ENCODE measurements around the gene MUTYH. TPM values are rescaled to one million over a fixed set of nuclear protein-coding genes. Genes with fewer than 3 reads are reported as not detected.

MUTYH gene
- total RNA-seq: 9.7 and 11.3 TPM in 2 replicates

DNA sequence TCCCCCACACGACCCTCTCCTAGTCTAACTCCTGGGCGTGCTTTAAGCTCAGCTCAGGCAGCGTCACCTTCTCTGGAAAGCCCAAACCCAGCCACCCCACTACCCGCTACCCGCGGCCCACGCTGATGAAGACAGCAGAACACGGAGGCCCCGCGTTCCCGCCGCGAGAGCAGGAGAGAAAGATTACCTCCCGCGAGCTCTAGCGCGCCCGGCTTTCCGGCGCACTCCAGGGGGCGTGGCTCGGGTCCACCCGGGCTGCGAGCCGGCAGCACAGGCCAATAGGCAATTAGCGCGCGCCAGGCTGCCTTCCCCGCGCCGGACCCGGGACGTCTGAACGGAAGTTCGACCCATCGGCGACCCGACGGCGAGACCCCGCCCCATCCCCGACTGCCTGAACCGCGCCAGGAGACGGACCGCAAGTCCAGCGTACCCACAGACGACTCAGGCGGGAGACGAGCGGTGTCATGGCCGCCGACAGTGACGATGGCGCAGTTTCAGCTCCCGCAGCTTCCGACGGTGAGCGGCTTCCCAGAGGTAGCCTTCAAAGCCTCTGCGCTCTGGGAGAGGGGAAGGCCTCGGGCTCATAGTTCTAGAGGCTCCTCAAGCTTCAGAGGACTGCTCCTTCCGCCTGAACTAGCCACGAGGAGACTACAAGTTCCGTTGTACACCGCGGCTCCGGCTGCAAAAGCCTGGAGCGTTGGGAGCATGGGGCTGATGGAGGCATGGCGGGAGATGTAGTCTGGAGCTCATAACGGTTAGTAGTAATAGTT lies at the start of gene MUTYH, which contains the start of gene TOE1:
Gene MUTYH, minus strand, starts transcription at position 652 of the 770 bp plus-strand sequence. CDS start 5,935 bp downstream, outside the sequence.
Gene TOE1, plus strand, starts transcription at position 382 of the 770 bp plus-strand sequence. Its CDS starts 83 bp downstream, at position 465.

GRCh38 chr1:45326627-45327623 lies 13.3 kb downstream of the MUTYH start, which contains the start of gene HPDL:
TSS of gene HPDL (plus strand) at chr1:45326895. CDS start at chr1:45327149, 254 bp downstream.

Other genes with a start within 250 kb of the MUTYH start
- gene ZSWIM5, start 133.8 kb downstream of the MUTYH start, total RNA-seq: 0.39 and 0.44 TPM in 2 replicates
- 0.83 and 2.9 TPM in 2 replicates for gene HPDL, start 13.5 kb downstream of the MUTYH start, total RNA-seq
- 3.1 and 4.5 TPM in 2 replicates for gene TOE1, start 270 bp downstream of the MUTYH start, total RNA-seq
- gene TESK2, start 150.7 kb upstream of the MUTYH start, total RNA-seq: 2.2 and 3.3 TPM in 2 replicates
- 1.8 and 2.6 TPM in 2 replicates for gene CCDC163, start 159.6 kb upstream of the MUTYH start, total RNA-seq
- 5.9 and 7.1 TPM in 2 replicates for gene MMACHC, start 159.9 kb upstream of the MUTYH start, total RNA-seq
- gene PRDX1, start 181.4 kb upstream of the MUTYH start, total RNA-seq: 353 and 414 TPM in 2 replicates
- gene AKR1A1, start 210.4 kb upstream of the MUTYH start, total RNA-seq: 101 and 107 TPM in 2 replicates
- 30.9 and 37.8 TPM in 2 replicates for gene NASP, start 243.6 kb upstream of the MUTYH start, total RNA-seq

Measured in cardiac ventricle fibroblast (primary cell).